HG02759 (cell line): ENCODE measurements around the gene RHOJ.

Experiments used
- ATAC-seq: cut with Tn5 transposase; IDR thresholded peaks from one replicate; pipeline ENCODE4 v1.9.1; 2021; ENCODE audit warnings: mild to moderate bottlenecking, moderate library complexity; ENCODE audit not compliant: unreplicated experiment

The RHOJ gene

DNA sequence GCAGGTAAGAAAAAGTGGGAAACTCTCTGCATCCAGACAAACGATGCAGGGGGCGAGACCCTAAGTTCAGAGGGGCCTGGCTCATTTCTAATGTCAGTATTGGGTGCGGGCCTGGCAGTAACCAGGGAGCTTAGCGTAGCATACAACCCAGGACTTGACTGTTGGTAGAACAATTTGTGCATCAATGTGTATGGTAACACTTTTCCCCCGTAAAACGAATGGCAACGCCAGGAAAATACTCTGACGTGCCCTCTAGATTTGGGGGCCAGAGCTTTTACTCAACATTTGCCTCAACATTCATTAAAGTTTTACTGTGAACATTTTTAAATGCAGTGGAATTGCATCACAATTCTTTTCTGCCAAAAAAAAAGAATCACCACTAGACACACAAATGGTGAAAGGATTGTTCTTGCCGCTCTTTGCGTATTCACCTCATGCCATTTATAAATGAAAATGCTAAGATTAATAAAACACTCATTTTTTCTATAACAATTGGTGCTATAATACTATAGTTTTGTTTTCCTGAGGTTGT lies 867 bp downstream of the RHOJ start:
- no peak for ATAC-seq

DNA sequence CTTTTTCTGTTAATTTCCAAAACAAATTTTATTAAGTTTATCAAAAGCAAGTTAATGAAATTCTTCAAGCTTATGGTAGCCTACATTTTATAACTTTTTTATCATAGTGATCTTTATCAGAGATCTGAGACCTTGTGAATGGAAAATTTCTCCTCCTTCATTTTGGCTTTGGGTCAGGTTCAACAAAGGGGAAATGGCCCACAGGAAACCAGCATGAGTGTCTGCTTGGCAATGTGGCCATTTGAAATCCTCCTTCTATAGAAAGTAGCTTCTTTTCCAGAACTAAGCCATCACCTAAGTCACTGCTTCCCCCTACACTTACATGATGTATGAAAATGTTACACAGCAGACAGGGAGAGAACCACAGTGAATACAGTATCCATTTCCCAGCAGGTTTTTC lies 1.6 kb downstream of the RHOJ start:
- no peak for ATAC-seq

DNA sequence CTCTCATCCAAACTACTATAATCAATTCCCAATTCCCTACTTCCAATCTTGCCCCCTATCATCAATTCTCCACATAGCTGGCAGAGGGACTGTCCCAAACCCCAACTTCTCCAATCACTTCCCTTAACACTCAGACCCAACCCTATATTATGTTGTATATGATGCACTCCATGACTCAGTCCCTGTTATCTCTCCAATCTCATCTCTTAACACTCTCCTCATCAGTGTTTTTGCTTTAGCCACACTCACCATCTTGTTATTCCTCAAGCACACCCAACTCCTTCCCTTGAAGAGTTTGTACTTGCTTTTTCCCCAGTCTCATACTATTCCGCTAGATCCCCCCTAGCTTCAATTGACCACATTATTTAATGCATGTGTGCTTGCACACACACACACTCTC lies 4.9 kb downstream of the RHOJ start:
- ATAC-seq, result no peak

DNA sequence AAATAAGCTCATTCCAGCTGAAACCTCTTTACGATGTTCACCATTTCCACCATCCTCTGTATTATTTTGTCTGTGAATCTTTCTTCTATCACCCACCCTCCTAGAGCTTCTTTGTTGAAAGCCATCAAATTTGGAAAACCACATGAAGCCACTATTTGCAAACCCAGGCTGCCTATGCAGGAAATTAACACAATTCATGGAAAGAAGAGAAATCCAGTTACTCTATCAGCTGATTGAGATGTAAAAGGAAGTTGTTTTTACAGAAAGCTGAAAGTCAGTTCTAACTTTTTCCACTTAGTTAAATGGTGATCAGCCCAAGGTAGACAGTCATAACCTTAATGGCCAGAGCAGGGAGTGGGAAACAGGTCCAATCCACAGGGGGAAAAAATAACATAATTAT lies 6.6 kb downstream of the RHOJ start:
- no peak for ATAC-seq

DNA sequence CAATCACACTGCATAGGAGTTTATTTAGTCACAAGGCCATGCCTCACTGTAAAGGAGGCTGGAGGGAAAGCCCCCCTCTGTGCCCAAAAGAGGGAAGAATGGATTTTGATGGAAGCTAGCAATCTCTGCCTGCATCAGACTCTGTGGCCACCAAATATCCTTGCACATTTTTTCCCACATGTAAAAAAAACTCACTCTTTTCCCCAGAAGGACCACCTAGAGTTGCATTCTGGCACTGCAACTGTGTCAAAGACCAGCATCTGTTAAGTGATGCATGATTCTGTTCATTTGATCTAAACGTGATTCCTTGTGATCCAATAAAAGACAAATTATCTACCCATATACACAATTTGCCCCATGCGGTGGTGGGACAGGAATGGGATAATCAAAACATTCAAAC lies 8.0 kb downstream of the RHOJ start:
- ATAC-seq, result no peak

DNA sequence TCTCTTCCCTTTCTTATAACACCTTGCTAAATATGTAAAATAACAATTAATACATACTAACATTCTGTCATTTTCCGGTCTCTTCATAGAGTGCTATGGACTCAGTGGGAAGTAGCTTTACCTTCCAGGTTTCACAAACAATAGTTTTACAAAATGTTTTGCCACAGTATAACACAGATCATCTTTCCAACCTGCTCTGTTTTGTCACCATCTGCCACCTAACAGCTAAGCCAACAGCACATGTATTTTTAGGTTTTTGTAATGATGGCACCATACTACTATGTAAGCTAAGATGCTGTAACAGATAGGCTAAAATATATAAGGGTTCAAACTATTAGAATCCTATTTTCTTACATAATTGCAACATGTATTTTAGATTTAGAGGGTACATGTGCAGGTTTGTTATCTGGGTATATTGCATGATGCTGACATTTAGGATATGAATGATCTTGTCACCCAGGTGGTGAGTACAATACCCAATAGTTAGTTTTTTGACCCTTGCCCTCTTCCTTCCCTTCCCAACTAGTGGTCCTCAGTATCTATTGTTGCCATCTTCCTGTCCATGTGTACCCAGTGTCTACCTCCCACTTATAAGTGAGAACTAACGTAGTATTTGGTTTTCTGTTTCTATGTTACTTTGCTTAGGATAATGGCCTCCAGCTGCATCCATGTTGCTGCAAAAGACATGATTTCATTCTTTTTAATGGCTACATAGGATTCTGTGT lies 8.7 kb downstream of the RHOJ start:
- no peak for ATAC-seq

DNA sequence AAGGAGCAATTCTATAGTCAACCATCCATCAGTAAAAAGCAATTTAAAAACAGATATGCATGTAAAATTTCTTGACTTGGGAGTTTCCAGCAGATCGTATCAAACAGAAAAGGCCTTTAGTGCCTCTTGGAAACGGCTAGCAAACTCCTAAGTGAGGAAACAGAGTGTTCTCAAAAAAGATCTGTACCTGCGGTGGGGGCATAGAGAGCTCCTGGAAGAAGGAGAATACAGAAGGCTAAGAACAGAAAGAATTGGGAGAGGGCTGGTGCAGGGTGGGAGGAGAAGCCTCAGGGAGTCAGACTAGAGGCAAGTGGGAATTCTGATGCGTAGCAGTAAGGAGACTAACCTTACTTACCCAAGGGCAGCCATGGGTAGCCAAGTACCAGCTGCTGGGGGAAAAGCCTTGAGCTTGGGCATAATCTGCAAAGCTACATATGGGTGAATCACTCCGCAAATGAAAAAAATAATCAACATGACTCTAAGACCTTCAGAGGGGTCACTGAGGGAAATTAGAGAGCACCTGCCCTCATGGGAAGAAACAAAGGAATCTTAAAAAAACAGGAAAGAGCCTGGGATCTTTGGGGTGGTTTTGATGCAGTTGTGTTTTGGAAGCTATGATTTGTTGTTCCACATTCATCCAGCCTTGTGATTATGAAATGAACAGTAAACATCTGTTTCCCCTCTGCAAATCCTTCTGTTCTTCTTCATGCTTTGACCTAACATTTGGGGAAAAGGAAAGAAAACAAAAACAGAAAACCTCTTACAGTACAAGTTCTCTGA lies 10.4 kb downstream of the RHOJ start:
- ATAC-seq, result no peak

DNA sequence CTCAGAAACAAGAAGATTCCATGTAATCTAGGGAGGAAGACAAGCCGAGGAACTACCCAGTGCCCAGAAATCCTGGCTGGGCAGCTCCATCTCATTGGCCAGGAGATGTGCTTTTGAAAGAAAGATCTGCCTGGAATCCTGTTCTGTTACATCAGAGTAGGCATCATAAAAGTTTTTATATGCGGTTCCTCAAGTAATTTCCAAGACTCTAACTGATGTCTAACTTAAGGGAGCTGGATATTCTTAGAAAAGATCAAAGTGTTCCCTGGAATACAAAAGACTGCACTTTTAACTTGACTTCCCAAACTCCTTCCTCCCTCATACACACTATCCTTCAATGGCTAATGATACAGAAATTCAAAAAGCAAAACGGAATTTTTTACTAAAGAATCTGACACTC lies 16.3 kb downstream of the RHOJ start:
- no peak for ATAC-seq

DNA sequence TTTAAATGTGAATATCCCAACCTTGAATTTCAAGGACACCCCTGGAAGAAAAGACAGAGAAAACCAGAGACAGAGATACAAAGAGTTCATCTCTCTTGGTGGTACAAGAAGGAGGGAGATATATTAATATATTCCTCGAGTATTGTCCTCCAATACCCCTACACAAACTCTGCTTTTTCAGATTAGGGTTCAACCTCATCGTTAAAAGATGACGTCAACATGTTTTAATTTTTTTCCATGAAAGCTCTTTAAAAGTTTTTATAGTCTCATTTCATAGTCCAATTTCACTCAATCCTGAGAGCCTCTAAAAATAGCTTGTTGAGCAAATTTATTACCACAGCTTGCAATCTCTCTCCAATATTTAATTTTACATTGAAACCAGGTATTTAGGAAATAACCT lies 19.4 kb downstream of the RHOJ start:
- ATAC-seq, result no peak

DNA sequence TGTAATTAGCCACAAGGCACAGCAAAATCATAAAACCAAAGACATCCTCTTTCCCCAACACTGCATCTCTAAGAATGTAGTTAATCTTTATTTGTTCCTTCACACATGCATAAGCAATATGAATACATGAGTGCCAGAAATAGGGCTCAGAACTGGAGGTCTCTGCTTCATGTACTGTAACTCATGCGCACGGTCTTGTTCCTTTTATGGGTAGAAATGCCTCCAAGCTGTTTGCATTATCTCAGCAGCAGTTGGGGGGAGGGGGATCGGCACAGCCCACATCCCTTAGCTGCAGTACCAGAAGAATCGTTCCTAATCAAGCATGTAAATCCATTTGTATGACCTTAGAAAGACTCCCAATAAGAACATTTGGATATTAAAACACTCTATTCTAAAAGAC lies 20.0 kb downstream of the RHOJ start:
- no peak for ATAC-seq

DNA sequence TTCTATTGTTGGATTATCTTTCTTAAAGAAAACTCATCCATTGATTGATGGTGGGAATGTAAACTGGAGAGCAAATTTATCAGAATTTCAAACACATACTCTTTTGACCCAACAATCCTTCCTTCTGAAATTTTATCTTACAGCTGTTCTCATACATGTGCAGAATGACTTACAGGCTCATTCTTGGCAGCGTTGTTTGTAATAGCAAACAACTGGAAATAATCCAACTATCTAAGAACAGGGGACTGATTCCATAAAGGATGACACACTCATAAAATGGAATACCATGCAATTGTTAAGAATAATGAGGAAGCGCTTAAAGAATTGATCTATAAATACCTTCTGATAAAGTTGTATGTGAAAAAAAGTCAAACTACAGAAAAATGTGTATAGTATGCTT lies 24.0 kb downstream of the RHOJ start:
- no peak for ATAC-seq

DNA sequence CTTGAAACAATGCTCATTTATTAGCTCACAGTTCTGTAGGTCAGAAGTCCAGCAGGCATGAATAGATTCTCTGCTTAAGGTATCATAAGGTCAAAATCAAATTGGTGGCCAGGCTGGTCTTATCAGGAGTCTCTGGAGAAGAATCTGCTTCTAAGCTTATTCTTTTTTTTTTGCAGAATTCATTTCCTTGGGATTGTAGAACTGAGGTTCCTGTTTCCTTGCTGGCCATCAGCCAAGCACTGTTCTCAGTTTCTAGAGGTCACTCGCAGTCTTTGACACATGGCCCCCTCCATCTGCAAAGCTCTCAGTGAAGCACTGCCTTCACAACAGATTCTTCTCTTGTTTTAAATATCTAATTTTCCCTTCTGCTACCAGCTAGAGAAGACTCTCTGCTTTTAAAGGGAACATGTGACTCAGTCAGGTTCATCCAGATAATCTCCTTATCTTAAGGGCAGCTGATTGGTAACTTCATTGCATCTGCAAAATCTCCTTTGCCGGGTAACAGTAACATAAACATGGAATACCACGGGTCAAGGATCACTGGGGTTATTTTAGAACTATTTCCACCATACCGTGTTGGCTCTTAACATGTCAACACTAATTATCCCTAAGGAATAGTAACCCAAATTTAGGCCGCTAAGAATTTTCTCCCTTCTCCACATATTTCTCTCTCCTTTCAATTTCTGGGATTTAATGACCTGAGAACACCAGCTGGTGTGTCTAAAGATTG lies 25.3 kb downstream of the RHOJ start:
- no peak for ATAC-seq

DNA sequence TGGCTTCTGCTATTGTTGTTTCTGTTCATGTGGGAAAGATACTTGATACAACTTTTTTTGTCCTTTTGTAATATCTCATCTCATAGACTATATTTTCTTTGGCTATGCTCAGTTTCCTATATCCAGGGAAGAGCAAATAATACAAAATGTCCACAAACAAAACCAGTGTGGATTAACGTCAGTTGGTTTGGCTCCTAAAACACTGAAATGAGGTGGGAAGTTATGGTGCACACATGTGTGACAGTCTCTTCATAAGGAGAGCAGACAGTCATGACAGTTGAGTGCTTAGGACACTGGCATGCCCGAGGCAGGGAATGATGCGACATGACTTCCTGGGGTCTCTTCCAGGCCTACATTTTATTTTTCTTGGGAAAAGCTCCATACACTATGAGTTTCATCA lies 27.5 kb downstream of the RHOJ start:
- ATAC-seq, result no peak

DNA sequence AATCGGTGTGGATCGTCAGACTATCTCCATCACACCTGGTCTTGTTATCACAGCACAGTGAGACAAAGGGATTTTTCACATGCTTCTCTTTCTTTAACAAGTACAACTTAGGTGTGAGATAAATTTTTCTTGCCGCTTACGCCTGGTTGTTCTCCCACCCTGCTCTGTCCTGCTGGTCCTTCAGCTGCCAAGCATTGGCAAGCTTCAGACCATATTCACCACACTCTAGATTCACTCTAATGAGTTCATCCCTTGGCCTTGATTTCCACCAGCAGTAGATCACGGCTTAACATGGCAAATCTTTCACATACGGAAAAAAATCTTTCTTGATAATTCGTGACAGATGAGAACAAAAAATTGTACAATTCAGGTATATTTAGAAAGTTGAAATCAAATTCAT lies 33.5 kb downstream of the RHOJ start:
- ATAC-seq, result no peak

DNA sequence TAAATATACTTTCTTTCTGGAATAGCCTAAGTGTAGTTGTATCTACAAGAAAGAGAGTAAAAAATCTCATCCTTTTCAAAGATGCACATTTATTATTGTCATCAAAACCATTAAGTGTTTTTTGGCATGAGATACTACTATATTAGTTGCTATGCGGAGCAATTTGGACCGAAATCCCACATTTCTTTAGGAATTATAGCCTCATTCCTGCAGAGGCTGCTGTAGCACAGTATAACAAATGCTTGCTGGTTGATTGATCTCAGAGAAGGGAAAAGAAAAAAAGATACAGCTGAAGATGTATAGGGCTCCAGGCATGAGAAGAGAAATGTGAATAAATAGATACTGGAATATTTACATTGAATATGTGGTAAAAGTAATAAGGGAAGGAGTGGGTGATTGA lies 36.0 kb downstream of the RHOJ start:
- no peak for ATAC-seq

DNA sequence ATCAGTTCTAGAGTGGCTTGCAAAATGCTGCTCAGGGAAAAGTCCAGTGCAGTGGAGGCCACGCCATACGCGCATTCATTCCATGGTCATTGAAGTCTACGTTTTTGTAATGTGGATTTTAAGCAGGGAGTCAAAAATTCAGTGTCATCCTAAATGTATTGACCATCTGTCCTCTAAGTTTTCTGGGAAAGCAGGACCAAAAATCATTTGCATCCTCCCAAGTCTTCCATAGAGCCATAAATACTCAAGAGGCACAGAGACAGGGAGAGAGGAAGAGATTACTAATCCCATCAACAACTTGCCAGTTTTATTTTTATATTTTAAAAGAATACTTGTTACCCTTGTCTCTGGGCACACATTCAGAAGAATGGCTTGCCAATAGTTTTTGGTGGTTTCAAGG lies 36.9 kb downstream of the RHOJ start:
- ATAC-seq, result no peak

DNA sequence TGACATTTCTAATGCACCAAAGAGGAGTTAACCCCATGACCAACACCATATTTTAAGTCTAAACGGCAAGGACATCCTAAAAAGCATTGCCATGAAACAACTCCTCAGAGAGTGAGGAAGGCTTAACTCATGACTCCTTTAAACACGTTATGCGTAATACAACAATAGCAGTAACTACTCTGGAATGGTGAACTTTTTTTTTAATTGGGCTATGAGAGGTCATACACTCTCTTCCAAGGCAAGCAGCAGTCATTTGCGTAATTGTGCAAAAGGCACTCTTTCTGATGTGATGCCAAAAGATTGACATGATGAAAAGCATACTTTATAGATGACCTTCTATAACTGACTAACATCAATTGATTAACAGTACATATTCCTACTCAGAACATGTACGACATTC lies 39.4 kb downstream of the RHOJ start:
- ATAC-seq, result no peak

DNA sequence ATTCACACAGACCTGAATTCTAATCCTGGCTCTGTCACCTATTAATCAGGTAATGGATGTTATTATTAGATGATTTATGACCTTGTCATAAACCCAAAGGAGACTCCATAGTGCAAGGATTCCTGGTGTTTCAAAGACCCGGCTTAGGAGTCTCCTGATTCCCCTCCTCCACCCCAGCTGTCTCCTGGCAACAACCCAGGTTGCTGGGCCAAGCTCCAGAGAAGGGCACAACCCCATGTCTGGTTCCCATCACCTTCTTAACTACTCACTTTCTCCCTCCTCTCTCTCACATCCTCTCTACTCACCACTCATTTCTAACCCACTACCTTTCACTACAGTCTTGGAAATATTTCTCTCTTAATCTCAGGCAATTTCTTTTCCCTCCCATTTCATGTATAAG lies 41.6 kb downstream of the RHOJ start:
- ATAC-seq, result no peak

DNA sequence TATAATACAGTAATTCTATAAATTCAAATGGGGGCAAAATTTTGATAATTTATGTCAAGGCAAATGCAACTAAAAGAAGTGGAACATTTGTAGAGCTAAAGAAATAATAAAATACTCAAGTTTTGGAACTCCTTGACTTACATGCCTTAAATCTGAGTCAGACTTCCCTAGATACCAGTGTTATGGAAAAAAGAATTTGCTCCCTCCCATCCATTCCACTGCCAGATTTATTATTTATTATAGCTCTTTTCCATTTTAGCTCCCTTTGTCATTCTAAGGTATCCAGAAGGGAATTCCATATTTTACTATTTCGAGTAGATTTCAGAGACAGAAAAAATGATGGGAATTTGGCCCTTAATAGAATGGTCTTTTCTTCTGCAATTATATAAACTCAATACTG lies 44.0 kb downstream of the RHOJ start:
- no peak for ATAC-seq

DNA sequence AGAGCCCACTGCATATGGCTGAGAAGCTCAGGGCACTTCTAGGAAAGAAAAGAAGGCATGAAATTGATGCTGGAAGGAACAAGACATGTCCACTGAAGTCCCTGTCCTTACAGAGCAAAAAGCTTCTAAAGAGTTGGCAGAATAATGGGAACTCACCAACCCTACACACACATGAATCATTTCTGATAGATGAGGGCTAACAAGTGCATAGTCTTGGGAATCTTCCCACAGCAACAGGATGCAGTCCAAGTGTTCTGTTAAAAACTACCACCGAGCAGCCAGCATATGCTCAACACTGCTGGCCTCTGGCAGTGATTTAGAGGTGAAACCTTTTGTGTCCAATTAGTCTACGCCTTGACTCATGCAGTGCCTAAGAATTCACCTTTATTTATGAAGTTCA lies 44.8 kb downstream of the RHOJ start:
- no peak for ATAC-seq

DNA sequence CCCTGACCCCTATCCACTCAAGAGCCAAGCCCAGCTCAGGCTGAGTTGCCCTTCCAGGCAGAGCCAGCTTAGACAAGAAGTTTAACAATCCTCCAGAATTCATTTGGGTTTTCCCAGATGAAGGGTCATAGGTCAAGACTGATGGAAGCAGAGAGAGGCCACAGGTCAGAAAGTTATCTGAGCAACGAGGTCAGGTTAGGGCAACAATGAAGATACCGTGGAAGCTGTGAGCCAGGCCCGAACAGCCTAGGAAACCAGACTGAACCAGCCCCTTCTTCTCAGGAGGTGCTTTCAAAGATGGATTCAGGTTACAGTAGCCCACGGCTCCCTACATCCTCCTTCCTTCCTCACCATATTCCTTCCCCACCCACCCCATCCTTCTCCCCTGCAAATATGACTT lies 53.1 kb downstream of the RHOJ start:
- no peak for ATAC-seq

DNA sequence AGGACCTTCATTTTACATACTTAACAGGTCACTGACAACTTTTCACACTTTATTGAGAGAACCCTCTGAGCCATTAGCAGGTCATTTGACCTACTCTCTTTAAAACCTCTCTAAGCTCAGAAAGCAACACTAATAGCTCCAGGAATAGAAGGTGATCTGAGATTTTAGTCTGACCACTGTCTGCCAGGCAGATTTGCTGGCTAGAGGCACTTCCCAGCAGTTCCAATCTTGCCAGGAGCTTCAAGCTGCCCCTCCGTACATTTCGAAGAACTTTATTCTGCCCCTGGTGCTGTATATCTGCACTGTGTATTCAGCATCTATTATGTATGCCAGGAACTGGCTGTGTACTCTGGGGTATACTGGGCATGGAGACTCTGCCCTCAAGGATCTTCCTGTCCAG lies 58.2 kb downstream of the RHOJ start:
- ATAC-seq, result no peak
